OCI-LY1 (cell line): ENCODE measurements around the gene KCNJ4.

ENCODE experiments used
- H2AFZ ChIP-seq: fragments of 200-600 bp; sonication (generic), shearing (Covaris generic); 2 replicates; pipeline ENCODE4 v1.6.0; 2014; ENCODE audit warnings: antibody characterized with exemption, mild to moderate bottlenecking, low read length
- H3F3A ChIP-seq: fragments of 200-600 bp; sonication (generic), shearing (Covaris generic); 2 replicates; pipeline ENCODE4 v1.6.0; 2014; ENCODE audit warnings: mild to moderate bottlenecking, antibody characterized with exemption, low read length, moderate library complexity; ENCODE audit not compliant: insufficient read depth
- H3K27ac ChIP-seq: fragments of 200-600 bp; sonication (generic); 2 replicates; pipeline ENCODE4 v1.5.1; 2014; ENCODE audit warnings: low read length, mixed run types, mild to moderate bottlenecking, low read depth; ENCODE audit not compliant: poor library complexity, severe bottlenecking
- H3K27me3 ChIP-seq: fragments of 200-600 bp; sonication (generic); 2 replicates; pipeline ENCODE4 v1.6.0; 2014; ENCODE audit warnings: antibody characterized with exemption, mild to moderate bottlenecking, low read length, moderate library complexity; ENCODE audit not compliant: insufficient read depth
- H3K36me3 ChIP-seq: fragments of 200-600 bp; sonication (generic); 2 replicates; pipeline ENCODE4 v1.6.1; 2014; ENCODE audit warnings: mild to moderate bottlenecking, antibody characterized with exemption, low read length, moderate library complexity, mixed read lengths; ENCODE audit not compliant: insufficient read depth
- H3K4me1 ChIP-seq: fragments of 200-600 bp; sonication (generic); 2 replicates; pipeline ENCODE4 v1.5.1; 2014; ENCODE audit warnings: mild to moderate bottlenecking, low read length, moderate library complexity; ENCODE audit not compliant: insufficient read depth, severe bottlenecking
- H3K4me2 ChIP-seq: fragments of 200-600 bp; sonication (generic), shearing (Covaris generic); 2 replicates; pipeline ENCODE4 v1.6.1; 2014; ENCODE audit warnings: low read length
- H3K4me3 ChIP-seq: fragments of 200-600 bp; sonication (generic); 2 replicates; pipeline ENCODE4 v1.5.1; 2014; ENCODE audit warnings: low read length, low read depth, mild to moderate bottlenecking, mixed read lengths; ENCODE audit not compliant: poor library complexity, severe bottlenecking
- H3K79me2 ChIP-seq: fragments of 200-600 bp; shearing (Covaris generic); 2 replicates; pipeline ENCODE4 v1.6.1; 2016; ENCODE audit warnings: mixed run types, low read length, mixed read lengths; ENCODE audit not compliant: insufficient read depth
- H3K9ac ChIP-seq: fragments of 200-600 bp; sonication (generic), shearing (Covaris generic); 2 replicates; pipeline ENCODE4 v1.6.1; 2014; ENCODE audit warnings: mild to moderate bottlenecking, low read length, mixed read lengths
- H3K9me2 ChIP-seq: fragments of 200-600 bp; sonication (generic), shearing (Covaris generic); 2 replicates; pipeline ENCODE4 v1.6.1; 2014; ENCODE audit warnings: low read depth, mild to moderate bottlenecking, low read length, mixed read lengths
- H3K9me3 ChIP-seq: fragments of 200-600 bp; shearing (Covaris generic); 2 replicates; pipeline ENCODE4 v1.6.1; 2014; ENCODE audit warnings: low read length, mixed read lengths
- H4K20me1 ChIP-seq: fragments of 200-600 bp; sonication (generic), shearing (Covaris generic); 2 replicates; pipeline ENCODE4 v1.6.0; 2016; ENCODE audit warnings: mild to moderate bottlenecking, low read length; ENCODE audit not compliant: insufficient read depth
- EZH2 ChIP-seq: fragments of 200-600 bp; sonication (generic), shearing (Covaris generic); IDR thresholded peaks from 2 replicates; pipeline ENCODE4 v1.8.0; 2017; ENCODE audit warnings: borderline replicate concordance, mixed run types, mild to moderate bottlenecking, antibody characterized with exemption, low read length, moderate library complexity, mixed read lengths
- TF ChIP-seq, protein P1 (sequence below): fragments of 200-600 bp; sonication (generic), shearing (Covaris generic); IDR thresholded peaks from 2 replicates; pipeline ENCODE4 v1.5.1; 2017; ENCODE audit warnings: mild to moderate bottlenecking, antibody characterized with exemption, low read length, moderate library complexity, mixed read lengths

The KCNJ4 gene

GRCh38 chr22:38497869-38498268, 42.9 kb upstream of the KCNJ4 start:
- H3K9me3 ChIP-seq = no peaks in the 10 kb centered on the region
- TF ChIP-seq, protein P1, sequence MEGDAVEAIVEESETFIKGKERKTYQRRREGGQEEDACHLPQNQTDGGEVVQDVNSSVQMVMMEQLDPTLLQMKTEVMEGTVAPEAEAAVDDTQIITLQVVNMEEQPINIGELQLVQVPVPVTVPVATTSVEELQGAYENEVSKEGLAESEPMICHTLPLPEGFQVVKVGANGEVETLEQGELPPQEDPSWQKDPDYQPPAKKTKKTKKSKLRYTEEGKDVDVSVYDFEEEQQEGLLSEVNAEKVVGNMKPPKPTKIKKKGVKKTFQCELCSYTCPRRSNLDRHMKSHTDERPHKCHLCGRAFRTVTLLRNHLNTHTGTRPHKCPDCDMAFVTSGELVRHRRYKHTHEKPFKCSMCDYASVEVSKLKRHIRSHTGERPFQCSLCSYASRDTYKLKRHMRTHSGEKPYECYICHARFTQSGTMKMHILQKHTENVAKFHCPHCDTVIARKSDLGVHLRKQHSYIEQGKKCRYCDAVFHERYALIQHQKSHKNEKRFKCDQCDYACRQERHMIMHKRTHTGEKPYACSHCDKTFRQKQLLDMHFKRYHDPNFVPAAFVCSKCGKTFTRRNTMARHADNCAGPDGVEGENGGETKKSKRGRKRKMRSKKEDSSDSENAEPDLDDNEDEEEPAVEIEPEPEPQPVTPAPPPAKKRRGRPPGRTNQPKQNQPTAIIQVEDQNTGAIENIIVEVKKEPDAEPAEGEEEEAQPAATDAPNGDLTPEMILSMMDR = no peak
- no peak for TF ChIP-seq EZH2
- H3F3A ChIP-seq = no peaks in the 10 kb centered on the region
- no peak overlapping the region for H3K9ac ChIP-seq
- H4K20me1 ChIP-seq = no peaks in the 10 kb centered on the region
- no peak overlapping the region for H3K4me2 ChIP-seq
- H2AFZ ChIP-seq = no peak overlapping the region
- peaks cover 100% of the 10 kb centered on the region for H3K36me3 ChIP-seq
- H3K27ac ChIP-seq = no peak overlapping the region
- H3K9me2 ChIP-seq = no peaks in the 10 kb centered on the region
- peaks cover 6% of the 10 kb centered on the region for H3K4me1 ChIP-seq
- H3K79me2 ChIP-seq = peaks cover 21% of the 10 kb centered on the region
- H3K27me3 ChIP-seq = no peaks in the 10 kb centered on the region
- no peak overlapping the region for H3K4me3 ChIP-seq

- Histone ChIP-seq H3K9ac (no peak overlapping the region), H3K36me3 (peaks cover 100% of the 10 kb centered on the region), H3K4me2 (no peak overlapping the region), H3K4me3 (no peak overlapping the region), H3K27me3 (no peaks in the 10 kb centered on the region), H3F3A (no peaks in the 10 kb centered on the region), H3K9me3 (no peaks in the 10 kb centered on the region), H2AFZ (no peak overlapping the region), H3K9me2 (no peaks in the 10 kb centered on the region), H4K20me1 (no peaks in the 10 kb centered on the region), H3K4me1 (no peaks in the 10 kb centered on the region), H3K79me2 (no peaks in the 10 kb centered on the region), H3K27ac (no peak overlapping the region)
- TF ChIP-seq EZH2 = no peak
- TF ChIP-seq, protein P1 = no peak
Observed at GRCh38 chr22:38494939-38495338, 39.9 kb upstream of the KCNJ4 start.

DNA sequence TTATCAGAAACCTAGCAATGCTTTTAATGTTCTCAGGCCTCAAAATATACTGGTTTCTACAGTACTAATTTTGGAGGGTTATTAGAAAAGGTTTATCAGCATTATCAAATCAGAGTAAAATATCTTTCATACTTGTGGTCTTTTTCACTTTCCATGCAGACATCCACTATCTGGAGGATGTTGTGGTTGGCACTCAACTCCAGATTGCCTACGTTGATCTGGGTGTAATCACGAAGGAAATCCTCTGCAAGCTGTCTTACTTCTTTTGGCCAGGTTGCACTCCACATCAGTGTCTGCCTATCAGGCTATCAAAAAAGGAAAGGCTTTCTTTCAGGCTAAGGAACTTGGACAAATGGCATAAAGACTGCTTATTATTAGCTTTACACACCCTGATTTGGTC, 39.5 kb upstream of the KCNJ4 start:
- Histone ChIP-seq H2AFZ (no peak overlapping the region), H3K79me2 (no peaks in the 10 kb centered on the region), H3K4me3 (no peak overlapping the region), H3K9me2 (no peaks in the 10 kb centered on the region), H3K36me3 (peaks cover 100% of the 10 kb centered on the region), H3K4me2 (no peak overlapping the region), H3F3A (no peaks in the 10 kb centered on the region), H3K9ac (no peak overlapping the region), H3K27ac (no peak overlapping the region), H3K9me3 (no peaks in the 10 kb centered on the region), H3K4me1 (no peaks in the 10 kb centered on the region), H3K27me3 (no peaks in the 10 kb centered on the region), H4K20me1 (no peaks in the 10 kb centered on the region)
- no peak for TF ChIP-seq EZH2
- TF ChIP-seq, protein P1 = no peak
